Ovary (tissue), 9 donors: Measurements from ENCODE around the gene PTPRS. TPM values are rescaled to one million over a fixed set of nuclear protein-coding genes. Genes with fewer than 3 reads are reported as not detected.

Experiments
- DNase-seq, 5 donors: peaks; one replicate each; pipeline ENCODE4 v3.0.0-alpha.2; 2019 to 2020
- H3K27ac ChIP-seq, 2 donors: fragments of 200-600 bp; one replicate each; pipeline versions ENCODE4 v1.5.1 to v1.8.0; 2019 to 2022
- H3K27me3 ChIP-seq: fragments of 200-600 bp; one replicate; pipeline ENCODE4 v1.8.0; 2022
- H3K36me3 ChIP-seq: fragments of 200-600 bp; sonication (generic); one replicate; pipeline ENCODE4 v1.5.1; 2019
- H3K4me1 ChIP-seq: one replicate; pipeline ENCODE4 v1.8.1; 2013; ENCODE audit warnings: mild to moderate bottlenecking, moderate library complexity; ENCODE audit not compliant: insufficient read depth
- H3K4me3 ChIP-seq: fragments of 200-600 bp; sonication (generic); one replicate; pipeline ENCODE4 v1.5.1; 2017
- H3K9me3 ChIP-seq, 2 donors: fragments of 200-600 bp in 1 of 2; sonication (generic) in 1 of 2; one replicate each; pipeline versions ENCODE4 v1.5.1 to v1.8.1; 2013 to 2019; ENCODE audit warnings: mild to moderate bottlenecking in 1 of 2, moderate library complexity in 1 of 2
- EP300 ChIP-seq: sonication (generic); formaldehyde crosslinking; IDR thresholded peaks from one replicate; pipeline ENCODE4 v1.6.1; 2017; ENCODE audit warnings: antibody characterized with exemption
- POLR2A ChIP-seq: fragments of 450-650 bp; IDR thresholded peaks from one replicate; pipeline ENCODE4 v1.6.1; 2017; ENCODE audit warnings: antibody characterized with exemption, mild to moderate bottlenecking, moderate library complexity
- WGBS, 3 donors: extraction: QIAGEN DNeasy Blood & Tissue Kit in 1 of 3; methylation state at CpG; one replicate each; pipeline versions ENCODE4 v1.1.5 to v1.1.7; 2013 to 2017; 5-methylcytosine and 5-hydroxymethylcytosine counted together
- intact Hi-C, 4 donors: fragments of 100-400 bp; cut with DNase I; formaldehyde crosslinking; loops; one replicate each; pipeline versions ENCODE4 v1.11.0 to v1.15.1; 2022 to 2023
- polyA plus RNA-seq, 2 donors: library from polyadenylated mRNA; stranded (reverse); fragments of 200-250 nt in 1 of 2; fragments of 350-450 nt in 1 of 2; fragmentation: Illumina TruSeq in 1 of 2; extraction: RNeasy Lipid Tissue Mini Kit (QIAGEN cat#74804) in 1 of 2; gene quantifications; one replicate each; pipeline ENCODE4 v1.2.3, GENCODE V29; 2013 to 2014
- total RNA-seq, 7 donors: library from RNA; depleted of rRNA in 2 of 7; stranded (reverse); fragments of >200 nt in 2 of 7; fragmentation: NEBNext Ultra II Directional in 3 of 7; extraction: Animal tissue kit (Norgen Biotek cat#: 25700) in 3 of 7; gene quantifications; one replicate each; pipeline versions ENCODE4 v1.1.0 to v1.2.4, GENCODE V29; 2016 to 2023
- TF ChIP-seq, protein P1 (sequence below), 3 donors: fragments of 450-650 bp in 2 of 3; fragments of 200-600 bp in 1 of 3; IDR thresholded peaks; one replicate each; pipeline versions ENCODE4 v1.5.1 to v1.8.0; 2016 to 2022; ENCODE audit warnings: antibody characterized with exemption in 3 of 3, mild to moderate bottlenecking in 1 of 3
- donor health status: DM: no; HTN: no; CAD: no; lungs with moderate emphysema.
- donor health status: DM: no; HTN: no; CAD: no.
- donor health status: Bipolar disorder and iron deficiency.
- donor health status: DM: yes; HTN: yes; CAD: no.
- donor health status: DM: no; HTN: no; CAD: no.
- donor health status: DM: yes; HTN: yes; CAD: no.

The PTPRS gene
- total and polyA plus RNA-seq, 9 donors: 12.3 to 196 (median 168) TPM

- WGBS, 3 donors: 67 to 68% (median 68%) methylated on average over 5 of the region's 5 CpGs
- intact Hi-C loops: no loop called here
Measured at GRCh38 chr19:5356428-5356827, 15.8 kb upstream of the PTPRS start.

DNA sequence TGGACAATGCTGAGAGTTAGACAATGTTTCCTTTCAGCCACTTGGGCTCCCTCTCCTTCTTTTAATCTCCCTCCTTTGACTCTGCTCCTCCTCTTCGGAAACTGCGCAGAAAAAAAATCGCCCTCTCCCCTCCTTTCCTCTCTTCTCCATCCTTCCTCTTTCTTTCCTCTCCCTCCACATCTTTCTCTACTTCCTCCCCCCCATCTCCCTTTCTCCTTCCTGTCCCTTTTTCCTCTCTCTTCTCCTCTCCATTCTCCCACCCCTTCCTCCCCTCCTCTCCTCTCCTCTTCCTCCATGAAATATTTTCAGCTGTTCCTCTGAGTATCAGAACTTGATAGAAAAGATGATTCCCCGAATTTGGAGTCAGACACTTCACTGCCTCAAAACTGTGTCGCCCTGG, 15.1 kb upstream of the PTPRS start:
- peaks cover 4% of the 10 kb centered on the region for H3K4me1 ChIP-seq
- 68 to 70% (median 69%) methylated on average over 5 of the region's 5 CpGs for WGBS, 3 donors
- intact Hi-C loops: no loop called here

More at GRCh38 chr19:5356428-5356827, 15.8 kb upstream of the PTPRS start:
- peaks cover 4% of the 10 kb centered on the region for H3K4me1 ChIP-seq
- H3K27ac ChIP-seq: no peak overlapping the region
- no peaks in the 10 kb centered on the region for H3K9me3 ChIP-seq
- no peak for DNase-seq
- H3K4me3 ChIP-seq: no peak overlapping the region
- no peaks in the 10 kb centered on the region for H3K36me3 ChIP-seq
- TF ChIP-seq, protein P1, sequence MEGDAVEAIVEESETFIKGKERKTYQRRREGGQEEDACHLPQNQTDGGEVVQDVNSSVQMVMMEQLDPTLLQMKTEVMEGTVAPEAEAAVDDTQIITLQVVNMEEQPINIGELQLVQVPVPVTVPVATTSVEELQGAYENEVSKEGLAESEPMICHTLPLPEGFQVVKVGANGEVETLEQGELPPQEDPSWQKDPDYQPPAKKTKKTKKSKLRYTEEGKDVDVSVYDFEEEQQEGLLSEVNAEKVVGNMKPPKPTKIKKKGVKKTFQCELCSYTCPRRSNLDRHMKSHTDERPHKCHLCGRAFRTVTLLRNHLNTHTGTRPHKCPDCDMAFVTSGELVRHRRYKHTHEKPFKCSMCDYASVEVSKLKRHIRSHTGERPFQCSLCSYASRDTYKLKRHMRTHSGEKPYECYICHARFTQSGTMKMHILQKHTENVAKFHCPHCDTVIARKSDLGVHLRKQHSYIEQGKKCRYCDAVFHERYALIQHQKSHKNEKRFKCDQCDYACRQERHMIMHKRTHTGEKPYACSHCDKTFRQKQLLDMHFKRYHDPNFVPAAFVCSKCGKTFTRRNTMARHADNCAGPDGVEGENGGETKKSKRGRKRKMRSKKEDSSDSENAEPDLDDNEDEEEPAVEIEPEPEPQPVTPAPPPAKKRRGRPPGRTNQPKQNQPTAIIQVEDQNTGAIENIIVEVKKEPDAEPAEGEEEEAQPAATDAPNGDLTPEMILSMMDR (IDR thresholded peaks at IDR 0.05): no peak
- no peak for TF ChIP-seq POLR2A
- H3K27me3 ChIP-seq: no peaks in the 10 kb centered on the region

DNA sequence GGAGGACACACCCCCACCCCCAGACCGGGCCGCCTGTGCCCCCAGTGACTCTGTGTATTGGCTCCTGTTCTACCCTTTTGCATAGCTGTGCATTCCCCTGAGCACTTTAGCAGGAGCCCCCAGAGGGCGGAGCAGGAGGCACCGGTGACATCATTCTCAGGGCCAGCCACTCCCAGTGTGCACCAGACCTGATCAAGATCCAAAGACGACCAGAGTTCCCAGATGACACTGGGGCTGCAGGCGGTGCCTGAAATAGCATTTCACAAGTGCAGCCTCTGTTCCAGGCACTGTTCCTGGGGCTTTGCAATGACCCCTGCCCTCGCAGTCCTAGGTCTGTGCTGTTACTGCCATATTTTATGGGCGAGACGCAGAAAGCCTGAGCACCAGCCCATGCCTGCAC, 14.5 kb upstream of the PTPRS start:
- H3K9me3 ChIP-seq: no peaks in the 10 kb centered on the region
- 52 to 61% (median 58%) methylated on average over 8 to 9 of the region's 9 CpGs for WGBS, 3 donors
- intact Hi-C loops: no loop called here
- H3K27ac ChIP-seq: no peak overlapping the region
- no peaks in the 10 kb centered on the region for H3K36me3 ChIP-seq
- no peak for TF ChIP-seq POLR2A
- TF ChIP-seq EP300: no peak
- TF ChIP-seq, protein P1 (IDR thresholded peaks at IDR 0.05): no peak
- no peak overlapping the region for H3K4me3 ChIP-seq
- no peaks in the 10 kb centered on the region for H3K27me3 ChIP-seq
- H3K4me1 ChIP-seq: peaks cover 4% of the 10 kb centered on the region
- no peak for DNase-seq

More for the DNA sequence above, 15.1 kb upstream of the PTPRS start:
- Histone ChIP-seq H3K36me3 (no peaks in the 10 kb centered on the region), H3K27ac (no peak overlapping the region), H3K9me3 (no peaks in the 10 kb centered on the region), H3K27me3 (no peaks in the 10 kb centered on the region), H3K4me3 (no peak overlapping the region)
- TF ChIP-seq EP300: no peak
- TF ChIP-seq, protein P1 (IDR thresholded peaks at IDR 0.05): no peak
- TF ChIP-seq POLR2A: no peak
- no peak for DNase-seq

DNA sequence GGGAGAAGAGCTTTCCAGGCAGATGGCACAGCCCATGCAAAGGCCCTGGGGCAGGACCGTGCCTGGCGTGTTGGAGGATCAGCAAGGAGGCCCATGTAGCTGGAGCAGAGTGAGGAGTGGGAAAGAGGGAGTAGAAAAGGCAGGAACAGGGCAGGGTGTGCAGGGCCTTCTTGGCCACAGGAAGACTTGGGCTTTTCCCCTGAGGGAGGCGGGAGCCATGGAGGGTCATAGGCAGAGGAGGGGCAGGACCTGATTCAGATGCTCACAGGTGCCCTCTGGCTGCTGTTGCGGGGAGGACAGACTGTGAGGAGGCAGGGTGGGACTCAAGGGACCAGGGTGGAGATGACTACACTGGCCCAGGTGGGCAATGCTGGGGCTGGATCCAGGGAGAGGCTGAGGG, 13.8 kb upstream of the PTPRS start:
- intact Hi-C loops: no loop called here
- TF ChIP-seq EP300 (no peak), POLR2A (no peak)
- TF ChIP-seq, protein P1 (IDR thresholded peaks at IDR 0.05): no peak
- no peaks in the 10 kb centered on the region for H3K9me3 ChIP-seq
- no peak overlapping the region for H3K27ac ChIP-seq
- H3K27me3 ChIP-seq: no peaks in the 10 kb centered on the region
- no peaks in the 10 kb centered on the region for H3K36me3 ChIP-seq
- no peak for DNase-seq
- no peak overlapping the region for H3K4me3 ChIP-seq
- H3K4me1 ChIP-seq: peaks cover 4% of the 10 kb centered on the region
- WGBS, 3 donors: 84 to 88% (median 86%) methylated on average over 4 of the region's 4 CpGs
